Measurements from ENCODE around the gene ADNP.
A peak's percentile ranks its signal among the peaks of the same experiment; 100 is the strongest.

Gene ADNP

GRCh38 chr20:50920997-50921396 is 10.2 kb downstream of the ADNP start:
- ChIA-PET CTCF (interaction anchor here (0.5 to 2.9 kb wide), 2 partner anchors 8 to 273 kb away, joined by 4 to 16 read pairs; no protein-coding TSS in a partner anchor), POLR2A (ENCODE audit: low non-redundant PET) (no interaction called here)
- peak; percentile 51 for DNase-seq (ENCODE audit: low spot score)
- H3K27ac ChIP-seq, result no peak overlapping the region
- TF ChIP-seq CTCF (conservative IDR thresholded peaks at IDR 0.05; ENCODE audit: low read depth), result no peak

GRCh38 chr20:50919567-50919966 is 11.7 kb downstream of the ADNP start:
- CTCF ChIA-PET, result interaction anchor here (0.6 to 2.9 kb wide), 4 partner anchors 10 to 1028 kb away, joined by 3 to 16 read pairs (median 8); partner anchors contain the start of genes ADNP and BCAS4
- peak; percentile 98 for DNase-seq (ENCODE audit: low spot score)
- POLR2A ChIA-PET (ENCODE audit: low non-redundant PET), result interaction anchor here (1.1 kb wide), 1 partner anchor 11 kb away, joined by 4 read pairs; no protein-coding TSS in a partner anchor
- H3K27ac ChIP-seq, result peak overlapping the region; percentile 74
- no peak for TF ChIP-seq CTCF (conservative IDR thresholded peaks at IDR 0.05; ENCODE audit: low read depth)

GRCh38 chr20:50918403-50918802 is 12.8 kb downstream of the ADNP start:
- no peak overlapping the region for H3K27ac ChIP-seq
- no peak for TF ChIP-seq CTCF (conservative IDR thresholded peaks at IDR 0.05; ENCODE audit: low read depth)
- no peak for DNase-seq (ENCODE audit: low spot score)
- ChIA-PET CTCF (interaction anchor here (0.5 to 2.8 kb wide), 3 partner anchors 8 to 1593 kb away, joined by 3 to 13 read pairs (median 5); partner anchors contain the start of gene BCAS4), POLR2A (ENCODE audit: low non-redundant PET) (no interaction called here)

- POLR2A ChIA-PET (ENCODE audit: low non-redundant PET), result no interaction called here
- CTCF ChIA-PET, result interaction anchor here (0.5 to 1.5 kb wide), 5 partner anchors 12 to 122 kb away, joined by 3 to 8 read pairs (median 4); partner anchors contain the start of gene BCAS4
- no peak for TF ChIP-seq CTCF (conservative IDR thresholded peaks at IDR 0.05; ENCODE audit: low read depth)
- H3K27ac ChIP-seq, result peak overlapping the region; percentile 37; the same call in 1 of the 2 replicates
- no peak for DNase-seq (ENCODE audit: low spot score)
Measured at GRCh38 chr20:50916934-50917333, 14.3 kb downstream of the ADNP start.

- CTCF ChIA-PET, result interaction anchor here (0.7 to 1.5 kb wide), 3 partner anchors 21 to 122 kb away, joined by 4 to 8 read pairs (median 6); partner anchors contain the start of gene BCAS4
- DNase-seq (ENCODE audit: low spot score), result peak; percentile 90
Measured at GRCh38 chr20:50916257-50916656, 15.0 kb downstream of the ADNP start.

GRCh38 chr20:50915424-50915823 is 15.8 kb downstream of the ADNP start:
- H3K27ac ChIP-seq, result no peak overlapping the region
- TF ChIP-seq CTCF (conservative IDR thresholded peaks at IDR 0.05; ENCODE audit: low read depth), result no peak
- ChIA-PET CTCF (no interaction called here), POLR2A (ENCODE audit: low non-redundant PET) (no interaction called here)
- no peak for DNase-seq (ENCODE audit: low spot score)

More at GRCh38 chr20:50916257-50916656, 15.0 kb downstream of the ADNP start:
- TF ChIP-seq CTCF (conservative IDR thresholded peaks at IDR 0.05; ENCODE audit: low read depth), result no peak
- H3K27ac ChIP-seq, result no peak overlapping the region
- POLR2A ChIA-PET (ENCODE audit: low non-redundant PET), result no interaction called here

Measured in RWPE1 (cell line).